ENCODE results near the gene RAB15. TPM values are rescaled to one million over a fixed set of nuclear protein-coding genes. Genes with fewer than 3 reads are reported as not detected.

RAB15 gene
- total RNA-seq, 1 donor from 2014 or later = 8.3 TPM

DNA sequence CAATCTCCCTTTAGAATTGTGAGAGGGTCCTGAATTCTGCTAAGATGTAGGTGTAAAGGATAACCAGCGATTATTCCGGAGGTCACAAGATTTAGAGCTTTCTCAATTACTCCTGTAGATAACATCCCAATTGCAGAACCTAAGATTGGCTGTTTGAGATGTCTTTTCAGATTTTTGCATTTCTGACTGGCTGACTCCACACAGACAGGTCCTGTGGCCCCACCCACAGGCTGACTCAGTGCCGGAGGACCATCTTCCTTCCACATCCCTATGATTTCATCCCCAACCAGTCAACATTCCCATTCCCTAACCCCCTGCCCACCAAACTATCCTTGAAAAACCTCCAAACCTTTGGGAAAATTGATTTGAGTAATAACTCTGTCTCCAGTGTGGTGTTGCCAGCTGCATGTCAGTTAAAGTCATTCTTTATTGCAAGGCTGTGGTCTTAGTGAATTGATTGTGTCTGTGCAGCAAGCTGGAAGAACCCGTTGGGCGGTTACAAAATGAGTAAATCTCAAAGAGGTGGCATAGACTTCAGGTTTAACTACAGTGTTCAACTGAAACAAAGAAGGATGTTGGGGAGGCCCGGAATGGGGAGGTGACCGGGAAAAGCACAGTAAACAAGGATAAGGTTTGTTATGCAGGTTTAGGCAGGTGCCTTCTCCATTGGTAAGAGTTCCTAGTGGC is 25.1 kb upstream of the RAB15 start:
- intact Hi-C loops (cut with DNase I) = no loop called here
- no peaks in the 10 kb centered on the region for H3K36me3 ChIP-seq
- DNase-seq (ENCODE audit: extremely low spot score in 2 of 2) = no peak

GRCh38 chr14:64995291-64995690 is 23.2 kb upstream of the RAB15 start:
- Histone ChIP-seq H3K4me1 (peaks cover 13% of the 10 kb centered on the region), H3K27ac (no peak overlapping the region), H3K36me3 (no peaks in the 10 kb centered on the region), H3K27me3 (no peaks in the 10 kb centered on the region), H3K4me3 (no peak overlapping the region), H3K9me3 (no peaks in the 10 kb centered on the region)
- TF ChIP-seq CTCF (IDR thresholded peaks at IDR 0.05) (no peak), POLR2AphosphoS5 (IDR thresholded peaks at IDR 0.05; ENCODE audit: insufficient read depth in 1 of 2, low read depth in 1 of 2) (no peak), POLR2A (IDR thresholded peaks at IDR 0.05) (no peak)
- no peak for DNase-seq (ENCODE audit: extremely low spot score in 2 of 2)
- intact Hi-C loops (cut with DNase I) = no loop called here

More for the DNA sequence above, 25.1 kb upstream of the RAB15 start:
- Histone ChIP-seq H3K4me3 (no peak overlapping the region), H3K9me3 (no peaks in the 10 kb centered on the region), H3K4me1 (peaks cover 13% of the 10 kb centered on the region), H3K27ac (peak overlapping the region; percentile 52), H3K27me3 (no peaks in the 10 kb centered on the region)
- peak in 1 of 2 donors; percentile 52 for TF ChIP-seq POLR2AphosphoS5 (IDR thresholded peaks at IDR 0.05; ENCODE audit: insufficient read depth in 1 of 2, low read depth in 1 of 2)
- TF ChIP-seq POLR2A (IDR thresholded peaks at IDR 0.05) = no peak
- no peak for TF ChIP-seq CTCF (IDR thresholded peaks at IDR 0.05)

GRCh38 chr14:64994540-64994939 is 22.4 kb upstream of the RAB15 start:
- H3K4me1 ChIP-seq = peaks cover 20% of the 10 kb centered on the region
- no peak for DNase-seq (ENCODE audit: extremely low spot score in 2 of 2)
- no peak overlapping the region for H3K27ac ChIP-seq
- intact Hi-C loops (cut with DNase I) = no loop called here
- TF ChIP-seq POLR2AphosphoS5 (IDR thresholded peaks at IDR 0.05; ENCODE audit: insufficient read depth in 1 of 2, low read depth in 1 of 2) (no peak), POLR2A (IDR thresholded peaks at IDR 0.05) (no peak), CTCF (IDR thresholded peaks at IDR 0.05) (no peak)
- H3K9me3 ChIP-seq = no peaks in the 10 kb centered on the region
- no peaks in the 10 kb centered on the region for H3K27me3 ChIP-seq
- no peaks in the 10 kb centered on the region for H3K36me3 ChIP-seq
- no peak overlapping the region for H3K4me3 ChIP-seq

GRCh38 chr14:64993266-64993930 is 21.3 kb upstream of the RAB15 start:
- intact Hi-C loops (cut with DNase I) = no loop called here
- no peak for TF ChIP-seq POLR2A (IDR thresholded peaks at IDR 0.05)
- no peak for TF ChIP-seq CTCF (IDR thresholded peaks at IDR 0.05)
- no peak for TF ChIP-seq POLR2AphosphoS5 (IDR thresholded peaks at IDR 0.05; ENCODE audit: insufficient read depth in 1 of 2, low read depth in 1 of 2)
- Histone ChIP-seq H3K9me3 (no peaks in the 10 kb centered on the region), H3K4me1 (peaks cover 14% of the 10 kb centered on the region), H3K27ac (no peak overlapping the region), H3K36me3 (no peaks in the 10 kb centered on the region), H3K27me3 (no peaks in the 10 kb centered on the region), H3K4me3 (no peak overlapping the region)
- DNase-seq (ENCODE audit: extremely low spot score in 2 of 2) = no peak

DNA sequence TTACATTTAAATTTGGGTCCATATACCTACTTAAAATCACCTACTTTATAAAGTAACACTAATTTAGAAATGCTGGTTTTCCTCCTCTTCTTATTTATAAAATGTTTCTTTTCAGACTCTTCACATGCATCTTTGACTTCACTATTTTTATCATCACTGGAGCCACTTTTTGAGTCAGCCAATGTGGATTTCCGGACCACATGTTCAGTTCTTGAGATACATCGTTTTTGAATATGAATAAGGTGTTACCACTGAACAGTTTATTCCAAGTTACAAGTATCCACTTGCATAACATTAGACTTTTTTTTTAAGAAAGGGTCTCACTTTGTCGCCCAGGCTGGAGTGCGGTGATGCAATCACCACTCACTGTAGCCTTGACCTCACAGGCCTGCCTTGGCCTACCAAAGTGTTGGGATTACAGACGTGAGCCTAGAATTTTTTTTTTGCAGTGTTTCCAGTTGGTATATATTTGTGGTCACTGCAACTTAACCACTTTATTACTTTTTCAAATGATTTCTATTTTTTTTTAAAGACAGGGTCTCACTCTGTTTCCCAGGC is 20.3 kb upstream of the RAB15 start:
- intact Hi-C loops (cut with DNase I) = no loop called here
- H3K36me3 ChIP-seq = no peaks in the 10 kb centered on the region
- H3K27me3 ChIP-seq = no peaks in the 10 kb centered on the region
- no peak for DNase-seq (ENCODE audit: extremely low spot score in 2 of 2)
- TF ChIP-seq POLR2AphosphoS5 (IDR thresholded peaks at IDR 0.05; ENCODE audit: insufficient read depth in 1 of 2, low read depth in 1 of 2) (no peak), CTCF (IDR thresholded peaks at IDR 0.05) (no peak), POLR2A (IDR thresholded peaks at IDR 0.05) (no peak)
- H3K4me1 ChIP-seq = peaks cover 21% of the 10 kb centered on the region
- no peak overlapping the region for H3K4me3 ChIP-seq
- H3K27ac ChIP-seq = no peak overlapping the region
- H3K9me3 ChIP-seq = no peaks in the 10 kb centered on the region
